Spinal cord (tissue), 10 donors: ENCODE data around the gene ACOT7. TPM values are rescaled to one million over a fixed set of nuclear protein-coding genes. Genes with fewer than 3 reads are reported as not detected.
A peak's percentile ranks its signal among the peaks of the same experiment; 100 is the strongest.

Experiments used
- DNase-seq, 6 donors: peaks; one replicate each; pipeline versions ENCODE4 v3.0.0 to v3.0.0-alpha.2; 2013 to 2015; ENCODE audit warnings: low spot score in 6 of 6, low read depth in 4 of 6
- H3K27ac ChIP-seq: one replicate; pipeline ENCODE4 v1.5.1; 2013; ENCODE audit warnings: low read depth, low read length, control low read depth
- H3K27me3 ChIP-seq: one replicate; pipeline ENCODE4 v1.6.1; 2013; ENCODE audit warnings: low read length; ENCODE audit not compliant: control insufficient read depth, insufficient read depth
- H3K36me3 ChIP-seq: one replicate; pipeline ENCODE4 v1.6.1; 2013; ENCODE audit warnings: low read length; ENCODE audit not compliant: control insufficient read depth, insufficient read depth
- H3K4me1 ChIP-seq: one replicate; pipeline ENCODE4 v1.6.1; 2013; ENCODE audit warnings: low read length; ENCODE audit not compliant: control insufficient read depth, insufficient read depth
- H3K4me3 ChIP-seq: one replicate; pipeline ENCODE4 v1.5.1; 2013; ENCODE audit warnings: low read depth, low read length, control low read depth
- H3K9me3 ChIP-seq: one replicate; pipeline ENCODE4 v1.6.1; 2013; ENCODE audit warnings: low read length; ENCODE audit not compliant: control insufficient read depth, insufficient read depth
- WGBS: methylation state at CpG from one replicate; pipeline ENCODE4 v1.1.5; 2013; ENCODE audit warnings: missing lambda C conversion rate; ENCODE audit not compliant: insufficient coverage; 5-methylcytosine and 5-hydroxymethylcytosine counted together
- polyA plus RNA-seq, 2 donors: library from polyadenylated mRNA; unstranded; fragments of 120-200 nt; gene quantifications; one replicate each; pipeline ENCODE4 v1.2.1, GENCODE V29; 2013; ENCODE audit not compliant: insufficient read length in 2 of 2
- total RNA-seq, 2 donors: library from RNA; depleted of rRNA in 1 of 2; stranded (reverse); fragments of 120-200 nt in 1 of 2; fragments of >200 nt in 1 of 2; gene quantifications; one replicate each; pipeline versions ENCODE4 v1.2.3 to v1.2.4, GENCODE V29; 2013 to 2014
- donor health status: healthy.

The ACOT7 gene
- total and polyA plus RNA-seq, 4 donors: 31.8 to 198 (median 128) TPM

- Histone ChIP-seq H3K9me3 (no peaks in the 10 kb centered on the region), H3K27ac (no peak overlapping the region)
Observed at GRCh38 chr1:6358144-6358624, 35.4 kb downstream of the ACOT7 start.

GRCh38 chr1:6357243-6357936 lies 36.2 kb downstream of the ACOT7 start:
- H3K4me3 ChIP-seq: no peak overlapping the region
- peaks cover 16% of the 10 kb centered on the region for H3K36me3 ChIP-seq
- no peaks in the 10 kb centered on the region for H3K27me3 ChIP-seq
- WGBS: 70% methylated on average over 7 of the region's 11 CpGs
- H3K4me1 ChIP-seq: peaks cover 45% of the 10 kb centered on the region
- no peak overlapping the region for H3K27ac ChIP-seq
- H3K9me3 ChIP-seq: no peaks in the 10 kb centered on the region
- DNase-seq: no peak

More at GRCh38 chr1:6358144-6358624, 35.4 kb downstream of the ACOT7 start:
- Histone ChIP-seq H3K4me1 (peaks cover 45% of the 10 kb centered on the region), H3K4me3 (no peak overlapping the region), H3K36me3 (peaks cover 16% of the 10 kb centered on the region), H3K27me3 (no peaks in the 10 kb centered on the region)
- WGBS: 91% methylated on average over 8 of the region's 10 CpGs
- no peak for DNase-seq

DNA sequence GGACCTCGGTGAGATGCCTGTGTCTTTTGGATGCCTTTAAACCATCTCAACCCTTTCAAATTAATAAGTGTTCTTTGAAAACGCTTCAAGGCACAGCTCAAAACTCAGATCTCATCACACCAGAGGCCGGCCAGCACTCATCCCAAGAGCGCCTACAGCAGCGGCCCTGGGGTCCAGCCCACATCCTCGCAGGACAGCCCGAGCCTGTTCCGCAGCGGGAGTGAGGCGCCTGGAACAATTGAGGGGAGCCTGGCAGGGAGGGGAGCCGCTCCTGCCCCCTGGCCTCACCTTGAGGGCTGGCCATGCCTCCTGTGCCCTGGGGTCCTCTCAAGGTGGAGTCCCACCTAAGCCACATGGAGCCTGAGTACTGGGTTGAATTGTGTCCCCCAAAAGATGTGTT lies 37.9 kb downstream of the ACOT7 start:
- WGBS: 90% methylated on average over 9 of the region's 11 CpGs
- Histone ChIP-seq H3K27me3 (no peaks in the 10 kb centered on the region), H3K4me3 (no peak overlapping the region), H3K4me1 (peaks cover 61% of the 10 kb centered on the region), H3K9me3 (no peaks in the 10 kb centered on the region), H3K36me3 (peaks cover 21% of the 10 kb centered on the region), H3K27ac (no peak overlapping the region)
- no peak for DNase-seq

GRCh38 chr1:6354659-6355317 lies 38.8 kb downstream of the ACOT7 start:
- peaks cover 26% of the 10 kb centered on the region for H3K36me3 ChIP-seq
- no peaks in the 10 kb centered on the region for H3K9me3 ChIP-seq
- no peak overlapping the region for H3K27ac ChIP-seq
- 96% methylated on average over 10 of the region's 12 CpGs for WGBS
- DNase-seq: no peak
- no peaks in the 10 kb centered on the region for H3K27me3 ChIP-seq
- H3K4me1 ChIP-seq: peaks cover 62% of the 10 kb centered on the region
- H3K4me3 ChIP-seq: no peak overlapping the region

DNA sequence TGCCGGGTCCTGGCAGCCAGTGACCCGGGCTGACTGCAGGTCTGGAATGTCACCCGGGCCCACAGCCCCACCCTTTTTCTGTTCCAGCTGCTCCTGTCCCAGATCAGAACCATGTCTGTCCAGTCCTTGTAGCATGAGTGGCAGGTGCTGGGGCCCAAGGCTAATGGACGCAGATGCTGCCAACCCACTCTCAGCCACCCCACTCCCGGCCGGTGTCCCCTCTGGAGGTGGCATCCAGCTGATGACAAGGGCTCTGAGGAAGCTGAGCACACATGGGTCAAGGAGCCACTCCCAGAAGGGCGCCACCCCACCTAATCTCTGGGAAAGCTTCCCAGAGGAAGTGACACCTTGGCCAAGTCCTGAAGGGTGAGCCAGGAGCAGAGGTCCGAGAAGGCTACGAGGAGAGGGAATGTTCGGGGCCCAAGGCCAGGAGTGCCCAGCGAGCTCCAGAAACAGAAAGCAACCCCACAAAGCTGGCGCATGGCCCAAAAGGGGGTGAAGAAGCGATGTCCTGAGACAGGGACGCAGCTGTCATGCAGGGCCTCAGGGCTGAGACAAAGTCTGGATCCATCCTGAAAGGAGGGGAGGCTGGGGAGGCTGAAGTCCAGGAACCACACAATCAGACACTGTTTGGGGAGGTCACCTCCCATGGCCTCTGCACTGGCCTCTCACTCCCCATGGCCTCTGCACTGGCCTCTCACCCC lies 39.5 kb downstream of the ACOT7 start:
- WGBS: 46% methylated on average over 12 of the region's 14 CpGs
- Histone ChIP-seq H3K36me3 (peaks cover 32% of the 10 kb centered on the region), H3K9me3 (no peaks in the 10 kb centered on the region), H3K4me3 (no peak overlapping the region), H3K27me3 (no peaks in the 10 kb centered on the region), H3K4me1 (peaks cover 61% of the 10 kb centered on the region), H3K27ac (no peak overlapping the region)
- no peak for DNase-seq

DNA sequence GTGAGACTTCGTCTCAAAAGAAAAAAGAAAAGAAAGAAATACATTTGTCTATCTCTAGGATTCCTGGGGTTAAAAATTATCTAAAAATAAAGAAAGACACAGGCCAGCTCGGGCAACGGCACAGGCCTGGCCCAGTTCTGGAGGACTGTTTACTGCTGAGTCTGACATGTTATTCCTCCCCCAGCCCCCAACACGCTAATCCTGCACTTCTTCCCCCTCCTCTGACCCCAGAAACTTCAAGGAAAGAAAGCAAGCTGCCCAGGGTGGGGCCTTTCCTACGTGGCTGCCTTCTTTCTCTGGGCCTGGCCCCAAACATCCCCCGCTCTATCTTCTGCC lies 40.0 kb downstream of the ACOT7 start:
- no peak for DNase-seq
- H3K4me1 ChIP-seq: peaks cover 61% of the 10 kb centered on the region
- H3K9me3 ChIP-seq: no peaks in the 10 kb centered on the region
- H3K27ac ChIP-seq: no peak overlapping the region
- H3K4me3 ChIP-seq: no peak overlapping the region
- H3K36me3 ChIP-seq: peaks cover 38% of the 10 kb centered on the region
- 74% methylated on average over 5 of the region's 6 CpGs for WGBS
- H3K27me3 ChIP-seq: no peaks in the 10 kb centered on the region

GRCh38 chr1:6352138-6352563 lies 41.4 kb downstream of the ACOT7 start:
- Histone ChIP-seq H3K27me3 (no peaks in the 10 kb centered on the region), H3K27ac (no peak overlapping the region), H3K4me3 (no peak overlapping the region), H3K4me1 (peaks cover 64% of the 10 kb centered on the region), H3K36me3 (peaks cover 48% of the 10 kb centered on the region), H3K9me3 (no peaks in the 10 kb centered on the region)
- no peak for DNase-seq
- WGBS: 53% methylated on average over 3 of the region's 3 CpGs

- no peaks in the 10 kb centered on the region for H3K27me3 ChIP-seq
- H3K27ac ChIP-seq: no peak overlapping the region
- H3K36me3 ChIP-seq: peaks cover 53% of the 10 kb centered on the region
- WGBS: 63% methylated on average over 14 of the region's 15 CpGs
- peak in 1 of 6 donors; percentile 54 for DNase-seq
- H3K9me3 ChIP-seq: no peaks in the 10 kb centered on the region
- no peak overlapping the region for H3K4me3 ChIP-seq
- H3K4me1 ChIP-seq: peaks cover 64% of the 10 kb centered on the region
Observed at GRCh38 chr1:6351480-6352137, 42.0 kb downstream of the ACOT7 start.

DNA sequence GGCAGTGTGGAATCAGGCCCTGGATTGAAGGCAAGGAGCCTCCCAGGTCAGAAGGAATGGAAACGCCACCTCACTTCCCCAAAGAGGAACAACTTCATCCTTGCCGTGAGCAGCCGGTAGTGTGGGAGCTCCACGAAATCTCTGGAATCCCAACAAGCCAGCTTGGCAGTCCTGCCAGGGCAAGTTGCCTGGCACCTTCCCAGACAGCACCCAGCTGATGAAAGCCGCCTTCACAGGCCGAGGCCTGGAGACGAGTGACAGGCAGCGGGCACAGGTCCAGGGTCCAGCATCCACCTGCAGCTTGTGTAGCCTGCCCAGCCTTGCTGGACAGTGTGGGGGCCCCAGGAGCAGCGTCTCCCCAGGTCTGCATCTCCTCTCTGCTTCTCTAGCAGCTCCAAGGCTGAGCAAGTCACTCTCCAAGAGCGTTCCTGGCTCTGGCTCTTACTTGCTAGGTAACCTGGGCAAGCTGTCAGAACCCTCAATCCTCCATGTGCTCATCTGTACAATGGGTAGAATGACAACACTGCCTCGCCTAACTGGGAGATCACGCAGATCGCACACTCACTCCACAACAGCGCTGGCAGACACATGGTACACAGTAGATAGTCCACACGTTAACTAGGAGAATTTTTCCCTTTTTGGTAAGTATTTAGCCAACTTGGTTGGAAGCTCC lies 43.0 kb downstream of the ACOT7 start:
- DNase-seq: peak in 2 of 6 donors; percentile 64 to 78

More for the DNA sequence above, 43.0 kb downstream of the ACOT7 start:
- H3K4me1 ChIP-seq: peaks cover 61% of the 10 kb centered on the region
- 48% methylated on average over 11 of the region's 15 CpGs for WGBS
- H3K4me3 ChIP-seq: no peak overlapping the region
- H3K36me3 ChIP-seq: peaks cover 53% of the 10 kb centered on the region
- no peaks in the 10 kb centered on the region for H3K9me3 ChIP-seq
- H3K27ac ChIP-seq: no peak overlapping the region
- H3K27me3 ChIP-seq: no peaks in the 10 kb centered on the region
